Breast epithelium (tissue), 4 donors: ENCODE results near the gene ABHD2. TPM values are rescaled to one million over a fixed set of nuclear protein-coding genes. Genes with fewer than 3 reads are reported as not detected.

Source experiments
- DNase-seq, 2 donors: peaks; one replicate each; pipeline ENCODE4 v3.0.0-alpha.2; 2019; ENCODE audit warnings: low spot score in 2 of 2
- H3K27ac ChIP-seq, 2 donors: fragments of 200-600 bp; sonication (generic) in 1 of 2; one replicate each; pipeline ENCODE4 v1.5.1; 2016 to 2019; ENCODE audit warnings: mild to moderate bottlenecking in 1 of 2
- H3K27me3 ChIP-seq, 2 donors: fragments of 200-600 bp; sonication (generic) in 1 of 2; one replicate each; pipeline versions ENCODE4 v1.5.1 to v1.6.0; 2017 to 2019; ENCODE audit warnings: control low read depth in 1 of 2, mild to moderate bottlenecking in 1 of 2
- H3K36me3 ChIP-seq: fragments of 200-600 bp; one replicate; pipeline ENCODE4 v1.5.1; 2019
- H3K4me1 ChIP-seq, 2 donors: fragments of 200-600 bp; sonication (generic); one replicate each; pipeline ENCODE4 v1.5.1; 2016 to 2019; ENCODE audit warnings: control low read depth in 1 of 2
- H3K4me3 ChIP-seq, 3 donors: fragments of 200-600 bp; sonication (generic); 1 replicate in 2 of 3; 2 replicates in 1 of 3; pipeline ENCODE4 v1.5.1; 2016 to 2019; ENCODE audit warnings: mild to moderate bottlenecking in 3 of 3, moderate library complexity in 2 of 3
- H3K9me3 ChIP-seq, 2 donors: fragments of 200-600 bp; sonication (generic) in 1 of 2; one replicate each; pipeline ENCODE4 v1.5.1; 2016 to 2019; ENCODE audit warnings: control low read depth in 1 of 2
- POLR2A ChIP-seq: fragments of 450-650 bp; IDR thresholded peaks from one replicate; pipeline ENCODE4 v1.6.1; 2016; ENCODE audit warnings: antibody characterized with exemption, mild to moderate bottlenecking, moderate library complexity
- POLR2AphosphoS5 ChIP-seq, 3 donors: sonication (generic); formaldehyde crosslinking; IDR thresholded peaks; one replicate each; pipeline ENCODE4 v1.6.1; 2017; ENCODE audit warnings: antibody characterized with exemption in 3 of 3
- intact Hi-C: fragments of 100-400 bp; cut with DNase I; formaldehyde crosslinking; loops from one replicate; pipeline ENCODE4 v1.15.1; 2023; ENCODE audit warnings: low total_unique reads
- total RNA-seq, 3 donors: library from RNA; depleted of rRNA; stranded (reverse); fragments of >200 nt; gene quantifications; one replicate each; pipeline ENCODE4 v1.1.0, GENCODE V29; 2016
- TF ChIP-seq, protein P1 (sequence below), 3 donors: fragments of 450-650 bp; IDR thresholded peaks; one replicate each; pipeline ENCODE4 v1.5.1; 2016 to 2017; ENCODE audit warnings: antibody characterized with exemption in 3 of 3, mild to moderate bottlenecking in 3 of 3, moderate library complexity in 3 of 3

ABHD2 gene
- total RNA-seq, 3 donors from 2014 or later: 76.7 to 91.2 (median 80.3) TPM

DNA sequence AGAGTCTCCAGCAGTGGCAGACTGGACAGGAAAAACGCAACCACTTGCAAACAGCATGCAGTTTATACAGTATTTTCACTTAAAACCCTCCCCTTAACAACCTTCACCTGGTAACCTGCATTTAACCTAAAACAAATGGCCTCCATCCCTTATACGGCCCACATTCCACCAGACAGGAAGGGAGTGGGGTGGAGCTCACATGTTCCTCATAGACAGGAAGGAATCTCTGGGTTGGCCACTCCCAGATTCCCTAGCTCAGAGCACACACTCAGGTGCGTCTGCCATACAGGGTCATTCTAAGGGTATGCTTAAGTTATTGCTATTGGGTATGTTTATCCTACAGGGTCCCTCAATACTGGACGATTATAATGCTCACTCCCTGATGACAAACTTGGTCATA, 16.8 kb upstream of the ABHD2 start:
- TF ChIP-seq POLR2AphosphoS5 (IDR thresholded peaks at IDR 0.05) (no peak), POLR2A (no peak)
- TF ChIP-seq, protein P1, sequence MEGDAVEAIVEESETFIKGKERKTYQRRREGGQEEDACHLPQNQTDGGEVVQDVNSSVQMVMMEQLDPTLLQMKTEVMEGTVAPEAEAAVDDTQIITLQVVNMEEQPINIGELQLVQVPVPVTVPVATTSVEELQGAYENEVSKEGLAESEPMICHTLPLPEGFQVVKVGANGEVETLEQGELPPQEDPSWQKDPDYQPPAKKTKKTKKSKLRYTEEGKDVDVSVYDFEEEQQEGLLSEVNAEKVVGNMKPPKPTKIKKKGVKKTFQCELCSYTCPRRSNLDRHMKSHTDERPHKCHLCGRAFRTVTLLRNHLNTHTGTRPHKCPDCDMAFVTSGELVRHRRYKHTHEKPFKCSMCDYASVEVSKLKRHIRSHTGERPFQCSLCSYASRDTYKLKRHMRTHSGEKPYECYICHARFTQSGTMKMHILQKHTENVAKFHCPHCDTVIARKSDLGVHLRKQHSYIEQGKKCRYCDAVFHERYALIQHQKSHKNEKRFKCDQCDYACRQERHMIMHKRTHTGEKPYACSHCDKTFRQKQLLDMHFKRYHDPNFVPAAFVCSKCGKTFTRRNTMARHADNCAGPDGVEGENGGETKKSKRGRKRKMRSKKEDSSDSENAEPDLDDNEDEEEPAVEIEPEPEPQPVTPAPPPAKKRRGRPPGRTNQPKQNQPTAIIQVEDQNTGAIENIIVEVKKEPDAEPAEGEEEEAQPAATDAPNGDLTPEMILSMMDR (IDR thresholded peaks at IDR 0.05): no peak
- no peak for DNase-seq
- Histone ChIP-seq H3K4me3 (no peak overlapping the region), H3K27me3 (no peaks in the 10 kb centered on the region), H3K27ac (no peak overlapping the region), H3K4me1 (peaks cover 0 to 3% of the 10 kb centered on the region in 2 donors), H3K9me3 (peaks cover 12% of the 10 kb centered on the region in 2 donors), H3K36me3 (no peaks in the 10 kb centered on the region)
- intact Hi-C loops: no loop called here

DNA sequence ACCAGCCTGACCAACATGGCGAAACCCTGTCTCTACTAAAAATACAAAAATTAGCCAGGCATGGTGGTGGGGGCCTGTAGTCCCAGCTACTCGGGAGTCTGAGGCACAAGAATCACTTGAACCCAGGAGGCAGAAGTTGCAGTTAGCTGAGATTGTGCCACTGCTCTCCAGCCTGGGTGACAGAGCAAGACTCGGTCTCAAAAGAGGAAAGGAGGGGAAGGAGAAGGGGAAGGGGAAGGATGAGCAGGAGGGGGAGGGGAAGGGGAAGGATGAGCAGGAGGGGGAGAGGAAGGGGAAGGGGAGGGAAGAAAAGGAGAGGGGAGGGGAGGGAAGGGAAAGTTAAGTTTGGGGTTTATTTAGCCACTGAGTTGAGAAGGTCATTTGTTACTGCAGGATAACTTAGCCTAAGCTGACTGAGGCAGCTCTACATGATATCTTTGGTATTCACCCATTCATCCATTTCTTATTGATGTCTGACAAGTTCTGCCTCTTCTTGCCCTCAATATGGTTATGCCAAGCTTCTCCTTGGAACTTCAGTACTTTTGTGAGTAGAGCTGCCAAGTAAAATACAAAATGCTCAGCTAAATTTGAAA, 15.9 kb upstream of the ABHD2 start:
- no peaks in the 10 kb centered on the region for H3K36me3 ChIP-seq
- H3K4me1 ChIP-seq: peaks cover 0 to 3% of the 10 kb centered on the region in 2 donors
- H3K4me3 ChIP-seq: no peak overlapping the region
- TF ChIP-seq, protein P1 (IDR thresholded peaks at IDR 0.05): no peak
- no peak for TF ChIP-seq POLR2AphosphoS5 (IDR thresholded peaks at IDR 0.05)
- TF ChIP-seq POLR2A: no peak
- H3K27me3 ChIP-seq: no peaks in the 10 kb centered on the region
- no peak for DNase-seq
- H3K9me3 ChIP-seq: peaks cover 3% of the 10 kb centered on the region in 2 donors
- no peak overlapping the region for H3K27ac ChIP-seq
- intact Hi-C loops: no loop called here

DNA sequence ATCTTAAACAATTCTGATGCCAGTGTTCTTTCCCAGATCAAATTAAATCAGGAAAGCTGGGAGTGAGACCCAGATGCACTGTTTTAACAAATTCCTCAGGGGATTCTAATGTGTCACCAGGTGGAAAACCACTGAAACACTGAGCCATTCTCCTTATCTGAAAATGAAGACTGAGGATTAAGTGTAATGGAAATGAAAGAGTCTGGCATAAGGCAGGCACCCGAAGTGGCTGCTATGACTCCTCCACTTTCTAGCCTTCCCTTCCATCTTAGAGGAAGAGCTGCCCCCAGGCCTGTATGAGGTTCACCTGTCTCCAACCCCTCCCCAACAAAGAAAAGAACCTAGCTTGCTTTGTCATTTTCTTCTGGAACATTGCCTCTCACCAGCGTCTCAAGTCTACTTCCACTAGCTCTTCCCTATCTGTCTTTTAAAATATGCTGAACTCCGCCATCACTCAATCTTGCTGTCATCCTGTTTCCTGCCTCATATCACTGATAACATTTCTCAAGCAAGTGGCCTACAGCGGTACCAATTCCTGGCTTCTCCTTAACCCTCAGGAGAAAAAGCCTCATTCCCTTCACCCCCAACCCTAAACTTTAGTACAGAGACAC, 13.7 kb upstream of the ABHD2 start:
- no peaks in the 10 kb centered on the region for H3K9me3 ChIP-seq
- intact Hi-C loops: no loop called here
- DNase-seq: no peak

DNA sequence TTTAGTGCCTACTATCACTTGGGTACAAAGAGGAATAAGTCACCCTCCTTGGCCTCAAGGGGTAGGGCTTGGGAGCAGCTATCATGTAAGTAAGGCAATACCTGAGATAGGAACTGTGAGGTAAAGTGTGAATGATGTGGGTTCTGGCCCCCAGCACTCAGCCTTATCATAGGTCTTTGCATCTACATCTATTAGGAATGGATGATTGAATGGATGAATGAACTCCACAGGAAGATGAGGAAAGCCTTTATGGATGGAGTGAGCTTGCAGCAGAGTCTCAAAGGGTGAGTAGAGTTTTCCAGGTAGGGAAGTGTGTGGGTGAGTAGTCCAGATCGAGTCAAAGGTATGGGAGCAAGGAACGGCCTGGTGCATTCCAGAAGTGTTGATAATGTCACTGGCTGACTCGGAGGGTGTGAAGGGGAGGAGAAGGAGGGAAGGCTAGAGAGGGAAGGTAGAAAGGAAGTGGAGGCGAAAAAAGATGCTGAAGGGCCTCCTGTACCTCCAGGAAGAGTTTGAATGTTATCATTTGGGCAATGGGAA, 13.1 kb upstream of the ABHD2 start:
- Histone ChIP-seq H3K27me3 (no peaks in the 10 kb centered on the region), H3K36me3 (no peaks in the 10 kb centered on the region), H3K4me1 (no peaks in the 10 kb centered on the region), H3K4me3 (no peak overlapping the region), H3K27ac (no peak overlapping the region), H3K9me3 (no peaks in the 10 kb centered on the region)
- intact Hi-C loops: no loop called here
- TF ChIP-seq POLR2A (no peak), POLR2AphosphoS5 (IDR thresholded peaks at IDR 0.05) (no peak)
- TF ChIP-seq, protein P1 (IDR thresholded peaks at IDR 0.05): no peak
- DNase-seq: no peak

More for the DNA sequence above, 13.7 kb upstream of the ABHD2 start:
- no peak for TF ChIP-seq POLR2AphosphoS5 (IDR thresholded peaks at IDR 0.05)
- H3K4me1 ChIP-seq: no peaks in the 10 kb centered on the region
- H3K36me3 ChIP-seq: no peaks in the 10 kb centered on the region
- H3K27ac ChIP-seq: no peak overlapping the region
- H3K4me3 ChIP-seq: no peak overlapping the region
- no peaks in the 10 kb centered on the region for H3K27me3 ChIP-seq

DNA sequence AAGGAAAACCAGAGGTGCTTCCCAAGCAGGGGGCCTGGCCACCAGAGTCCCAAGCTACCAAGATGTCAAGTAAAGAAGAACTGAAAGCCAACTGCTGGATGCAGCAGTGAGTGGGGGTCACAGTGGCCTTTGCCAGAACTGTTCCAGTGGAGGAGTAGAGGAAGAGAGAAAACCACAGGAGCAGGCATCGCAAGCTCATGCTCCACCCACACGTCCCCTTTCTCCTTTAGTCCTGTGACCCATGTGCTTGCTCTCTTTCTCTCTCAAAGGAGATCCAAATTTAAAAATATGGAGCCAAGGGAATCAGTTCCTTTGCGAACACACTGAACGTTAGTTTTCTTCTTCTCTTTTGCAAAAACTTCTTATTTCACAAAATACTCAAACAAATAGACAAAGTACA, 12.4 kb upstream of the ABHD2 start:
- TF ChIP-seq POLR2AphosphoS5 (IDR thresholded peaks at IDR 0.05) (no peak), POLR2A (no peak)
- TF ChIP-seq, protein P1 (IDR thresholded peaks at IDR 0.05): no peak

More for the DNA sequence above, 12.4 kb upstream of the ABHD2 start:
- Histone ChIP-seq H3K4me3 (no peak overlapping the region), H3K36me3 (no peaks in the 10 kb centered on the region), H3K4me1 (no peaks in the 10 kb centered on the region), H3K27ac (no peak overlapping the region), H3K27me3 (no peaks in the 10 kb centered on the region), H3K9me3 (no peaks in the 10 kb centered on the region)
- intact Hi-C loops: no loop called here
- no peak for DNase-seq
